GM12864 (cell line): ENCODE data around the gene PEX7.
"Not testable (repeated sequence)": the region's sequence is repeated elsewhere in the genome, so short reads cannot be mapped to it uniquely, and the experiment has no call there.

Experiments used
- DNase-seq: peaks from one replicate; pipeline ENCODE4 v3.0.0-alpha.2; 2011; ENCODE audit warnings: low read depth
- H3K4me3 ChIP-seq: 2 replicates; pipeline ENCODE4 v1.5.1; 2011; ENCODE audit warnings: mild to moderate bottlenecking, low read depth, low read length, control low read depth
- CTCF ChIP-seq: IDR thresholded peaks from 2 replicates; pipeline ENCODE4 v1.5.1; 2011; ENCODE audit warnings: low read depth, mild to moderate bottlenecking, moderate library complexity, low read length, control low read depth, inconsistent platforms; ENCODE audit errors: missing control alignments

PEX7 gene

GRCh38 chr6:136927292-136927691 is 104.9 kb downstream of the PEX7 start:
- DNase-seq = no peak
- TF ChIP-seq CTCF = peak; percentile 53
- H3K4me3 ChIP-seq = no peak overlapping the region

GRCh38 chr6:136930528-136930927 is 108.1 kb downstream of the PEX7 start:
- TF ChIP-seq CTCF = no peak
- no peak for DNase-seq
- H3K4me3 ChIP-seq = no peak overlapping the region

GRCh38 chr6:136932599-136932998 is 110.2 kb downstream of the PEX7 start:
- no peak for TF ChIP-seq CTCF
- H3K4me3 ChIP-seq = no peak overlapping the region
- DNase-seq = no peak

GRCh38 chr6:136945072-136945471 is 122.7 kb downstream of the PEX7 start:
- no peak for DNase-seq
- no peak for TF ChIP-seq CTCF
- no peak overlapping the region for H3K4me3 ChIP-seq

GRCh38 chr6:136945711-136946121 is 123.3 kb downstream of the PEX7 start:
- TF ChIP-seq CTCF = no peak

GRCh38 chr6:136947037-136947436 is 124.6 kb downstream of the PEX7 start:
- H3K4me3 ChIP-seq = no peak overlapping the region
- DNase-seq = no peak
- TF ChIP-seq CTCF = no peak

More at GRCh38 chr6:136945711-136946121, 123.3 kb downstream of the PEX7 start:
- H3K4me3 ChIP-seq = no peak overlapping the region
- DNase-seq = peak; percentile 30

GRCh38 chr6:136949957-136950356 is 127.6 kb downstream of the PEX7 start:
- not testable (repeated sequence) for DNase-seq

GRCh38 chr6:136950436-136951126 is 128.2 kb downstream of the PEX7 start:
- TF ChIP-seq CTCF = no peak
- H3K4me3 ChIP-seq = no peak overlapping the region
- DNase-seq = no peak

More at GRCh38 chr6:136949957-136950356, 127.6 kb downstream of the PEX7 start:
- H3K4me3 ChIP-seq = not testable (repeated sequence)
